GM12872 (cell line): ENCODE data around the gene ZBTB24.

ENCODE experiments used
- TF ChIP-seq, protein P1 (sequence below): IDR thresholded peaks from 3 replicates; pipeline ENCODE4 v1.5.1; 2011; ENCODE audit warnings: low read depth, mild to moderate bottlenecking, low read length, moderate library complexity; ENCODE audit not compliant: insufficient read depth

ZBTB24 gene

DNA sequence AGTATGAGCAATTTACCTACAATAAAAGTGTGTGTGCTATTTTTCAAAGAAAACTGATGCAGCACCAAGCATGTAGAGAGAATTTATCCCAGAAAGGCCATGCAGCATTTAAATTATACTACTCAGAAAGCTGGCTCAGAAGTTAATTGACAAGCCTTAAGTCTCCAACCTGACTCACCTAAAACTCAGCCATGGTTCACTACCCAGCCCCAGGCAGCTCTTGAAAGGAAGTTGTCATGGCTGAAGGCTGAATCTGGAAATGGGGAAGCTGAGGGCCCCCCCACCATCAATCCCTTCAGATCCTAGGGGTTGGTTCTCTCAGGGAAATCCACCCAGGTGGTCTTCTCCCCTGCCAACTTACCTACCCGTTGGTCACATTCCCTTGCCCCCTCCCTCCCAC, 62.3 kb downstream of the ZBTB24 start:
- TF ChIP-seq, protein P1, sequence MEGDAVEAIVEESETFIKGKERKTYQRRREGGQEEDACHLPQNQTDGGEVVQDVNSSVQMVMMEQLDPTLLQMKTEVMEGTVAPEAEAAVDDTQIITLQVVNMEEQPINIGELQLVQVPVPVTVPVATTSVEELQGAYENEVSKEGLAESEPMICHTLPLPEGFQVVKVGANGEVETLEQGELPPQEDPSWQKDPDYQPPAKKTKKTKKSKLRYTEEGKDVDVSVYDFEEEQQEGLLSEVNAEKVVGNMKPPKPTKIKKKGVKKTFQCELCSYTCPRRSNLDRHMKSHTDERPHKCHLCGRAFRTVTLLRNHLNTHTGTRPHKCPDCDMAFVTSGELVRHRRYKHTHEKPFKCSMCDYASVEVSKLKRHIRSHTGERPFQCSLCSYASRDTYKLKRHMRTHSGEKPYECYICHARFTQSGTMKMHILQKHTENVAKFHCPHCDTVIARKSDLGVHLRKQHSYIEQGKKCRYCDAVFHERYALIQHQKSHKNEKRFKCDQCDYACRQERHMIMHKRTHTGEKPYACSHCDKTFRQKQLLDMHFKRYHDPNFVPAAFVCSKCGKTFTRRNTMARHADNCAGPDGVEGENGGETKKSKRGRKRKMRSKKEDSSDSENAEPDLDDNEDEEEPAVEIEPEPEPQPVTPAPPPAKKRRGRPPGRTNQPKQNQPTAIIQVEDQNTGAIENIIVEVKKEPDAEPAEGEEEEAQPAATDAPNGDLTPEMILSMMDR: no peak

DNA sequence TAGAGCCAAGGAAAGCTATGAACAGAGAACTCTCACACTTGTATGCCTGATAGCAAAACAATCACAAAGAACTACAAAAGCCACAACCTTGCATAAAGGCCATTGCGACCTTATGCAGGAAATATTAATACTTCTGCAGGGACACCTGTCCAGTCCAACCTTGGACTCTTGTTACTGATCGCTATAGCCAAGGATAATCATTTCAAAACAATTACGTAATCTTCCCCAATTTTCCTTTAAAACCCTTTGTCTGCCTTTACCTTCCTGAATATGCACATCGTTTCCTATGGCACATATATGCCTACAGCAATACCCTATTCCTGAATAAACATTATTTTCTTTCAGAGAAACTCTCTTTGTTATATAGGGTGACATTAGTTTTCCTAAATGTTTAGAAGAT, 65.4 kb downstream of the ZBTB24 start:
- TF ChIP-seq, protein P1: no peak
